Activated CD4-positive, CD25-positive, alpha-beta regulatory T cell (primary cell): Measurements from ENCODE around the gene UBE3B.

ENCODE experiments used
- DNase-seq, 4 experiments: peaks; one replicate each; lab custom pipeline; 2025; lab: John Stamatoyannopoulos, UW

The UBE3B gene

DNA sequence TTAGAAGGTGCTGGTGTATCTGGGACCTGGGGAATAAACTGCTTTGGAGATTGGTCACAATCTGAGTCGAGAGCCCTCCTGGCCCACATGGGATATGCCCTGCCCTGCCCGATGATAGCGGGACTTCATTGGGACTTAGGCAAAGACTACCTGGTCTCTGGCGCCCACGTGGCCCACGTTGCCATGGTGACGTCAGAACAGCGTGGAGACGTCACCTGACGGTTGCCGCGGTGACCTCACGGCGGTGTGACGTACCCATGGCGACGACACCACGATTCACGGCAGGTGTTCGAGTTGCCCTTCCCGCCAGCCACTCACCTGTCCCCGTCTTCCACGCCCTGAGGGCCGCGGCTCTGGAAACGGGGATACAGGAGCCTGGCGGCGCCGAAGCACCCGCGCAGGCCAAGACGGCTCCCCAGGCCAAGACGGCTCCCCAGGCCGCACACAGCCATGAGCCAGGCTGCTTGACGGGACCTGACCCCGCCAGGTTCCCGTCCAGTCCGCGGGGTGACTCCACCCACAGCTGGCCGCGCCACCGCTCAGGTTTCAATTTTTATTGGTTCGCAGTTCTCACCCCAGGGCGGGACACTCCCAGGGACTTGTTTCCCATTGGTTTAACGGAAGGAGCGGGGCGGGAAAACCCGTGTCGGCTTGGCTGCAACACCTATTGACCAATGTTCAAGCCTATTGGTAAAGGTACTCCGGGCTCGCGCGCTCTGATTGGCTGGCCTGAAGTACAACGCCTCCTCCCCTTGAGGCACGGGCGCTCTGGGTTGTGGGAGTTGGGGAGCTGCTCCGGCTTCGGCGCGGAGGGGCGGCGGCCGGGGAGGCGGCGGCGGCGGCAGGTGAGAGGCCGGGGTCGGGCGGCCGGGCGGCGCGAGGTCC lies 95.8 kb downstream of the UBE3B start, which contains the start of the genes MMAB and MVK:
Gene MMAB (minus strand): TSS at position 476 of the 885 bp plus-strand sequence. CDS start 24 bp downstream, at position 452.
Gene MVK (plus strand): TSS at position 766 of the 885 bp plus-strand sequence. CDS start 1,029 bp downstream, outside the sequence.
- DNase-seq = peak; percentile 92 to 96 (median 95)

DNA sequence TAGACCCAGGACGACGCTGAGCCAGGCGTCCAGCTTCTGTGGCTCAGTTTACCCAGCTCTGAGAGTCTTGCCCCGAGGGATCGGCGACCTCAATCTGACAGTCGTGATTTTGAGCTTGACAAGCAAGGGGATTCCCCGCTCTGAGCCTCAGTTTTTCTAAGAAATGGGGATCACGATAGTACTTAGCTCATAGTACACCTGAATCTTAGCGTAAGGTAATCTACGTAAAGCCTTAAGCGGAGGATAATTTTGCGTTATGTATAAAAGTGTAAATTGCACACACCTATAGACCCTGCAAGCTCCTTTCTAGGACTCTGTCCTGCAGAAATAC lies 96.4 kb downstream of the UBE3B start:
- no peak for DNase-seq

DNA sequence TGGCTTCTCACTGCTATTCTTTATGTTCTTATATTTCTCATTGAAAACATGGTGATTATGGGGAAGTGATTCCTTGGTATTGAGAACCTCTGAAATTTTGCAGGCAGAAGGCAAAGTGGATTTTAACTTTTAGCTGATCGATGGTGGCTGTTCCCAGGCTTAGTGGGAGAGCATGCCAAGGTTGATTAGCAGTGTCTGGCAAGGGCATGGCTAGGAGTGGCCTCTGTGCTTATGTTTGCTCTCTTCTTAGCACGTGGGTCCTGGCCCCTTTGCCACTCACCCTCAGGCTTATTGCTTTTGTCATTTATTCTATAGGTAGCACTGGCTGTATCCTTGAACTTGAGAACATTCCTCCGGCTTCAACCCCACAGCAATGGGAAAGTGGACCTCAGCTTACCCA lies 98.2 kb downstream of the UBE3B start:
- DNase-seq = no peak

DNA sequence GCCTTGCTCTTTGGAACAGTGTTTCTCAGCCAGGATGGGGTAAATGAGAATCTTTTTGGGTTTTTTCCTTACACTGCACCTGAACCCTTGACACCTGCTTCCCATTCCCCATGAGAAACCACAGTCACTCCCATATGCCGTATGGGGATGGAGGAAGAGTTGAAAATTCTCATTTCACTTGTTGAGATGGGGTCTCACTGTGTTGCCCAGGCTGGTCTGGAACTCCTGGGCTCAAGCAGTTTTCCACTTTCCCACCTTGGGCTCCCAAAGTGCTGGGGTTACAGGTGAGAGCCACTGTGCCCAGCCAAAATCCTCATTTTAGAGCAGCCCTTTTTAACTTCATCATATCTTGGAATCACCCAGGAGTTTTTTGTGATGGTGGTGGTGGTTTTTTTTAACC lies 99.9 kb downstream of the UBE3B start:
- DNase-seq = no peak

DNA sequence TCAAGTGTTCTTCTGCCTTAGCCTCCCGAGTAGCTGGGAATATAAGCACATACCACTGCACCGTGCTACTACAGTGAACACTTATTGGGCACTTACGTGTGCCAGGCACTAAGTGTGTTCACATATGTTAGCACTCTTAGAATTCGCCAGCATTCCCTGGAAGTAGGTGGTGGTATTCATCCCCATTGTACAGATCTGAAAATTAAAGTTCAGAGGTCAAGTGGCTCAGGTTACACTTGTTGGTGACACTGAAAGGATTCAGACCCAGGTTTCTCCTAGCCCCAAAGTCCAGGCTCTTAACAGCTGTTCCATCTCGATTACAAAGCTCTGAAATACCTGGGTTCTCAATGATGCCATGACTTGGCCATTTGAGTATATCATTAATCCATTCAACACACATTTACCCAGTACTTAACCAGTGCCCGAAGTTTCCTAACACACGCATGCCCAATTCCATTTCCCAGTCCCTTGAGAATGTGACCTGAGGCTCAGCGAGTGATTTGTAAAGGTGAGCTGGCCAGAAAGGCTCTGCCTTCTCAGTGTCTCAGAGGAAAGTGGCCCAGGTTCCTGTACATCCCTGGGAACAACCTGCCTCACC lies 101.0 kb downstream of the UBE3B start:
- DNase-seq = no peak

DNA sequence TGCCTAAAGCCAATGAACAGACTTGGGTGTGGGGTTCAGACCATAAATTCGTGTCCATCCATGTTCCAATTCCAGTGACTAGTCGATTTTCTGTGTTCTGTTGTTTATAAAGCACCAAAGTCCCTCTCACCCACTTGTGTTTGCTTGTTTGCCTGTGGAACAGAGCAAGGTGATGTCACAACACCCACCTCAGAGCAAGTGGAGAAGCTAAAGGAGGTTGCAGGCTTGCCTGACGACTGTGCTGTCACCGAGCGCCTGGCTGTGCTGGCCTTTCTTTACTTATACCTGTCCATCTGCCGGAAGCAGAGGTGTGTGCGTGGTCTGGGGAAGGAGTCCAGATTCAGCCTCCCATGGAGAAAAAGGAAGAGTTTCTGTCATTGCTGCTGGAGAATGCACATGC lies 102.2 kb downstream of the UBE3B start:
- DNase-seq = no peak

DNA sequence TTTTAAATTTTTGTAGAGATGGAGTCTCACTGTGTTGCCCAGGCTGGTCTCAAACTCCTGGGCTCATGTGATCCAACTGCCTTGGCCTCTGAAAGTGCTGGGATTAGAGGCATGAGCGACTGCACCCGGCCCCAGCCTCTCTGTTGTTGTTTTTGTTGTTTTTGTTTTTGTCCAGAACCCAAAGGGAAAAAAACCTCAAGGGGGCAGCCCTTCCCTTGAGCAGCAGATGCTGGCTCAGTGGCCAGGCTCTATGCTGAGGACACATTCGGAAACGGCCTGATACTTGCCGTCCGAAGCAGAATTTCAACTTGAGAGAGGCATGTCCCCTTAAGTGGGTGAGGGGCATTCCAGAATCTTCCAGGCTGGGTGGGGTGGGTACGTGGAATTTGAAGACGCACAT lies 102.8 kb downstream of the UBE3B start:
- DNase-seq = no peak

DNA sequence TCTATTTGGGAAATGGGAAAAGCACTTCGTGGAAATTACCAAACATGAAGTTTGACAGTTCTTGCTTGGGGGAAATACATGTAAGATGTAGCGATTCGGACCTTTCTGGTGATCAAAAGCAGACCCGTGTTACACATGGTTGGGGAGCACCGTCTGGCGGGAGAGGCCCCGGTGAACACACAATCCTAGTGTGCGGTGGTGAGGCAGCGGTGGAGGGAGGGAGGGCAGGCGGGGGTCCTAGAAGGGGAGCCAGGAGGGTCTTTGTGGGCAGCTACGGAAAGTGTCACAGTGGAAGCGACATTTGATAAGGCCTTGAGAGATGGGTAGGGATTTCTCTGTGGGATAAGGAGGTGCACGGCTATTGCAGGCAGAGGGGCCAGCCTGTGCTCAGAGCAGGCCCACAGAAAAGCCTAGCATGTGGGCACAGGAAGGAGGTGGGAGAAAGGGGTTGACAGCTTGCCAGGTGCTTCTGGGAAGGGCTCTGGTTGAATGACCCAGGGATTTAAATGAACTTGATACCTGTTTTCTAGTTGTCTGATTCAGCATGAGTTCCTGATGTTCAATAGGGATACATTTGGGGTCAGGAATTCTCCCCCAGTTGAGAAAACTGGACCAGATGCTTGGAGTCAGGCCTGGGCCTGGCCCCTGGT lies 103.4 kb downstream of the UBE3B start:
- no peak for DNase-seq

DNA sequence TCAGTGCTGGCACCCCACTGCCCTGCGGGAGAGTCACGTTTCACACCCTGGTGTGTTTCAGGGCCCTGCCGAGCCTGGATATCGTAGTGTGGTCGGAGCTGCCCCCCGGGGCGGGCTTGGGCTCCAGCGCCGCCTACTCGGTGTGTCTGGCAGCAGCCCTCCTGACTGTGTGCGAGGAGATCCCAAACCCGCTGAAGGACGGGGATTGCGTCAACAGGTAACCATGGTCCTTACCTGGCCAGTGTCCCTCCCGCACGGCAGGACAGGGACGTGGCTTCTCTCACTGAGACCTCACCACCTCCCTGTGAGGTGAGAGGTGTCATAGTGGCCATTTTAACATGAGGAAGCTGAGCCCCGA lies 103.9 kb downstream of the UBE3B start:
- no peak for DNase-seq

DNA sequence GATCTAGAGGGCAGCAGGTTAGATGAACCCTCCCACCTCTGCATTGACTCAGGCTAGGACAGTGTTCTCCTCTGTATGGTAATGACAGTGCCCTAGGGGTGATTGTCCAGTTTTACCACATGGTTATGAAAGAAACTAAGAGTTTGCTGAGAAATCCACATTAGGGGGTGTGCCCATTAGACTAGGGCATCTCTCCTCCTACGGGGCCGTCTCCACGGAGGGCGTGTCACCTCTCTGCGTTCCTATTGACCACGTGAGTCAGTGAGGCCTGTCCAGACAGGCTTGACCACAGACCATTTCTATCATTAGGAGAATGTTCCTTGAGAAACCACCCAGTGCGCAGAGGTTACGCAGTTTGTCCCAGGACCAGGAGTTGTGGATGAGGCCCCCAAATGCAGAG lies 104.4 kb downstream of the UBE3B start:
- no peak for DNase-seq

DNA sequence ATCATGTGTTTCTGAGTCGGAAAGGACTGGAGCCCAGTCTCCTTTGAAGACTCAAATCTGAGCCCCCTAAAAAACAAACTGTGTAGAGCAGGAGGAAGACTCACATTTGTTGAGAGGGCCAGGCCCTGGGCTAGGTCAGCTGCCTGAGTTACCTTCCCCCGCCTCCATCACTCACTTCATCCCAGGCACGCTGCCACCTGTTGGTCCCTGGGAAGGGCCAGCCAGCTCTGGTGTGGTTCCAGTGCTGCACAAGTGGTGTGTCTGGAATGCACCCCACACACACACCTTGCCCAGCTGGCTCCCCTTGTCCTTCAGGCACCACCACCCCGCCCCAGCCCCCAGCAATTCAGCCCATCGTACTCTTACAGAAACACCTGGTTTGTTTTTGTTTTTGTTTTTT lies 105.2 kb downstream of the UBE3B start:
- DNase-seq = no peak

DNA sequence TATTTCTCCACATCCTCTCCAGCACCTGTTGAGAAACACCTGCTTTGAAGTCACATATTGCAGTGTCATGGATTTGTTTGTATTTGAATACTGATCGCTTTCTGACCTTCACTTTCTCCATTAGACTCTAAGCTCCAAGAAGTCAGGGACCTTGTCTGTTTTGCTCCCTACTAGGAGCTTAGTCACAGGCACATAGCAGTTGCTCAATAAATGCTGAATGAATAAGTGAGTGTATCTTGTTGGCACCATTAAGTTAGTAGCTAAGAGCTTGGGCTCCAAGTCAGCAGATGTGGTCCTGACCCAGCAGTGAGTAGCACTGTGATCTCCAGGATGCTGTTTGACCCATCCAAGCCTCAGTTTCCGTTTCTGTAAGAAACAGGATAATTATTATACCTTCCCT lies 106.3 kb downstream of the UBE3B start:
- no peak for DNase-seq
